Fibroblast of villous mesenchyme (primary cell): ENCODE measurements around the gene NCOR2. TPM values are rescaled to one million over a fixed set of nuclear protein-coding genes. Genes with fewer than 3 reads are reported as not detected.

Experiments used
- DNase-seq: peaks from one replicate; pipeline ENCODE4 v3.0.0-alpha.2; 2010; ENCODE audit warnings: low read depth
- H3K4me3 ChIP-seq: 2 replicates; pipeline ENCODE4 v1.5.1; 2011; ENCODE audit warnings: low read depth, mild to moderate bottlenecking, low read length
- total RNA-seq: library from RNA; depleted of rRNA; stranded (reverse); fragments of >200 nt; gene quantifications from 2 replicates; pipeline ENCODE4 v1.2.3, GENCODE V29; 2012
- TF ChIP-seq, protein P1 (sequence below): IDR thresholded peaks from 2 replicates; pipeline ENCODE4 v1.5.1; 2012; ENCODE audit warnings: low read depth, mild to moderate bottlenecking, low read length; ENCODE audit not compliant: insufficient read depth

NCOR2 gene
- total RNA-seq, 1 donor, result 86.8 TPM

DNA sequence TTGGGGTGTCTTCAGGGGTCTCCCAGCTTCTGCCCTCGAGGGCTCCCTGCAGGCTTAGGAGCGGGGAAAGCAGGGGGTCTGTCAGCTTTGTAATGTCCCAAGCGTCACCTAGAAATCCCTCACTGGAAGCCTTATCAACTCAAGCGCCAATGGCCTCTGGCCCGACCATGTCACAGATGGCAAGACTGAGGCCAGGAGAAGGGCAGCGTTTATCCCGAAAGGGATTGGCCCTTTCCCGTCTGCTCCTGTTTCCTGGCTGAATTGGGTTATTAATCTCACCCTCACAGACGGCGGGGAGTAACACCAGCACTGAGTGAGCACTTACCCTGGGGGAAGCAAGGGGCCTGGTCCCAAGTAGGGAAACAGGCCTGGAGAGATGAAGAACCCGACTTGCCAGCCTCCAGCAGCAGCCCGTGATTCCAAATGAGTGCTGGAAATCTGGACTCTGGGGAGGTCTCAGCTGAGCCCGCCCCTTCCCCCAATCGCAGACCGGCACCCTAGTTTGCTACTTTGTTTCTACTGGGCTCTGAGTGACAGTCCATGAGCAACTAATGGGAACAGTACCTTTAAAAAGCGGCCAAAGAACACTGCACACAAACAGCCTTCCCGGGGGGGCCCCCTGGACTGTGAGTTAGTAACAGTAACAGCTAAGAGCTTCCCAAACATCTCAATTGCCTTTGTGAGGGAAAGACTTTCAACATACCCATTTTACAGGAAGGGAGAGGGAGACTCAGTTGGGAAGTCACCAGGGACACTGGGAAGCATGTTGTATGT lies 2.1 kb upstream of the NCOR2 start:
- TF ChIP-seq, protein P1, sequence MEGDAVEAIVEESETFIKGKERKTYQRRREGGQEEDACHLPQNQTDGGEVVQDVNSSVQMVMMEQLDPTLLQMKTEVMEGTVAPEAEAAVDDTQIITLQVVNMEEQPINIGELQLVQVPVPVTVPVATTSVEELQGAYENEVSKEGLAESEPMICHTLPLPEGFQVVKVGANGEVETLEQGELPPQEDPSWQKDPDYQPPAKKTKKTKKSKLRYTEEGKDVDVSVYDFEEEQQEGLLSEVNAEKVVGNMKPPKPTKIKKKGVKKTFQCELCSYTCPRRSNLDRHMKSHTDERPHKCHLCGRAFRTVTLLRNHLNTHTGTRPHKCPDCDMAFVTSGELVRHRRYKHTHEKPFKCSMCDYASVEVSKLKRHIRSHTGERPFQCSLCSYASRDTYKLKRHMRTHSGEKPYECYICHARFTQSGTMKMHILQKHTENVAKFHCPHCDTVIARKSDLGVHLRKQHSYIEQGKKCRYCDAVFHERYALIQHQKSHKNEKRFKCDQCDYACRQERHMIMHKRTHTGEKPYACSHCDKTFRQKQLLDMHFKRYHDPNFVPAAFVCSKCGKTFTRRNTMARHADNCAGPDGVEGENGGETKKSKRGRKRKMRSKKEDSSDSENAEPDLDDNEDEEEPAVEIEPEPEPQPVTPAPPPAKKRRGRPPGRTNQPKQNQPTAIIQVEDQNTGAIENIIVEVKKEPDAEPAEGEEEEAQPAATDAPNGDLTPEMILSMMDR, result no peak
- H3K4me3 ChIP-seq, result no peak overlapping the region
- DNase-seq, result no peak

DNA sequence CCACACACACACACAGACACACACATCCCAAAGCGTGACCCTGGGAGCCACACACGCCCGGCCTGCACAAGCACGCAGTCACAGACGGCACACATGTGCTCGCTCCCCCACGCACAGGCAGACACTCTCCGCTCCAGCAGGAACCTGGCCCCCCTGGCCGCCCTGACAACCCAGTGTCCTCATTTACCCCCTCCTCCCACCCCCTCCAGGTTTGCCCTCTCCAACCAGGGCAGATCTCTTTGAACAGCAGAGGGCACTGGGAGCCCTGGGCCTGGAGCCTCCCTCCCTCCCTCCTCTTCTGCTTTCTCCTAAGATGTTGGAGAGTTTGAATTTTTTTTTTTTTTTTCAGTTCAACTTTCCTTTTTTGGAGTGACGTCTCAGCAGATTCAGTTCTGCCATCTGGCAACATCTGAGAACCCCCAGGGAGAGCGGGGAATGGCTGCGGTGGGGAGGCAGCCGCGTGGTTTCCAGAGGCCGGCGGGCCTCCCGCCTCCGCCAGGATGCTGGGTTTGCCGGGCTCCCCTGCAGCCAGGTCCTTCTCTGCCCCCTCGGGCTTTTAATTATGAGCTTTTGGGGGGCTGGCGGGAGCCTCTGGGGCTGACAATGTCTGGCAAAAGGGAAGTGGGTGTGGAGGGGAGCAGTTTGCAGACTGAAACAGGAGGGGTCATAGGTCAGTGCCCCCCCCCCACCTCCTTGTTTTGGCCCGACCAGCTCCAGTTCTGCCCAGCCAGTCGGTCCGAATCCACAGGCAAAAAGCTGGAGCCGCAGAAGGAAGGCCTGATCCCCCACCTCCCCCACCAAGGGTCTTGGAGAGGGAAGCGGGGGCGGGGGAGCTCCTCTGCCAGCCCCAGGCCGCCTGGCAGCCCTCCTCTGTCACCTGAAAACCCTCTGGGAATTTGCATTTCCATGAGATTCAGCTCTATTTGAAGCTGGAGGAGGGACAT lies 1.3 kb upstream of the NCOR2 start:
- peak; percentile 95 for DNase-seq
- TF ChIP-seq, protein P1, result peak; percentile 37

DNA sequence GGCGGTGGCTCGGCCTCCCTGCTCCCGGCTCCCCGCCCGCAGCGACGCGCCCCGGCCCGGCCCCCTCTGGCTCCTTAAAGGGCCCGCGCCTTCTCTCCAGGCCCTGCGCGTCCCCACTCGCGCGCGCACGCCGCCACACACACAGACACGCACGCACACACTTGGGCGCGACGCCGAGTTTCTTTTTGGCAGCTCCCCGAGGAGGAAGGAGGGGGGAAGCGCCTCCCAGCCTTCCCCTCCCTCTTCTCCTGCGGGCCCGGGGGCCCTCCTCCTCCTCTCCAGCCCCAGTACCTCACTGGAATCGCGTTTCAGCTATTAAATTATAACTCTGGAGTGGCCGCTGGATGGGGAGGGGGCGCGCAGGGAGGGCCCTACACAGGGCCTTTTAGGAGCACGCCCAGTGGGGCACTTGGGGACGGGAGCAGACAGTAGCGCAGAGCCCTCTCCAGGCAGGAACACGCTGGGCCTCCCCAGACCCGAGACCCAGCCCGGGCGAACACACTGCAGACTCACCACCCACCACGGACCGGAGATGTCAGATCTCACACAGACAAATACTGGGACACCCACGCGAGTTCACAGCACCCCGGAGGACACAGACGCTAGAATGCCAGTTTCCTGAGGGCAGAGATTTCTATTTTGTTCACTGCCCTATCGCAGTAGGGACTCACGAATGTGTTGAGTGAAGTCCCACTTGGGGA lies 411 bp upstream of the NCOR2 start:
- DNase-seq, result peak; percentile 96
- TF ChIP-seq, protein P1, result no peak
- H3K4me3 ChIP-seq, result peak overlapping the region; percentile 41

More for the DNA sequence above, 1.3 kb upstream of the NCOR2 start:
- H3K4me3 ChIP-seq, result no peak overlapping the region

DNA sequence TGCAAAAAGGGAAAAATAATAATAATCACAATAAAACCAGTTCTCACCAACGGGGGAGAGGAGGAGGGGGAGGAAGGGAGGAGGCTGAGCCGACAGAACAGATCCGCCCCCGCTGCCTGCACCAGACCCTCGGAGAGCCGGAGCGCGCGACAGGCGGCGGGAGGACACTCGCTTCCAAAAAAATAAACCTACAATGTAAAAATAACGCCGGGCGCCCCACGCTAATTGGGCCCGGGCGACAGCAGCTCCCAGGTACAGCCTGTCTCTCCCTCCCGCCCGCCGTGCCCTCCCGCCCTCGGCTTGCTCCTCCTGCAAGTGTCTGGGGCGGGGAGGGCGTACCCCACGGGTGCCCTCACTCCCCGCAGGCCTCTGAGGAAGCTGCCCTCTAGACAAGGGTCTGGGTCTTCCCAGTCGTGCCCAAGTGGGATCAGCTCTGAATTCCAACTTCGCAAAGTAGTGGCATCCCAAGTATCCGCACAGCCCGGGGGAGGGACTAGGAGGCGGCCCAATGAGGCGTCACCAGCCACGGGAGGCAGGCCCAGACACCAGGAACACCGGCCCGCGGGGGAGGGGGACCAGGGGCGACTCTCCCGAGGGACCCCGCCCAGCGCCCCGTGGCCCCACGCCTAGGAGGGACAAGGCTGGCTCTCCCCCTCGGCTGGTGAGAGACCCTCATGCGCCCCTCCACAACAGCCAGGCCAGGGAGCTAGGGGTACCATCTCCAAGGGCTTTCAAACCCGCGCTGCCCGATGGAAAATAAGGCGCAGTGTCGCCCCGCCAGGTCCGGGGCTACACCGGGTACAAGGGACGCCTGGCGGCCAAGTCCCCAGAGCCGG lies 1.0 kb downstream of the NCOR2 start:
- H3K4me3 ChIP-seq, result peak overlapping the region; percentile 88
- TF ChIP-seq, protein P1, result no peak
- DNase-seq, result peak; percentile 85

DNA sequence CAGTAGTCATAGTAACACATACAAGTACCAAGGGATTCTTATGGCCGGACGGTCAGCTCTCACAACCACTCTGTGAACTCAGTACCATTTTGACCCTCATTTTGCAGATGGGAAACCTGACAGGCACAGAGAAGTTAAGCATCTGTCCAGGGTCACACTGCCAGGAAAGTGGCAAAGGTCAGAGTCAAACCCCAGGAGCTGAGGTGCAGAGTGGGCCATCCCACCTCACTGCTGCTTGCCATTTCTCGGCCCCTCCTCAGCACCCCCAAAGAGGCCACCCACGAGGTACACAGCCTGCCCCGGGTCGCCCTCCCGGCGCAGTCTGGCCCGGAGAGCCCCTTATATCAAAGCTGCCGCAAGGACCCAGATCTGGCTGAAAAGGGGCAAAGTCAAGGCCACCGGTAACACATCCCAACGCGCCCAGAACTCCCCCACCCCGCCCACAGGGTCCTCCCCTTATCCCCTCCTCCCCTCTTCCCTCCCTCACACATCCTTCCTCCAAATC lies 1.7 kb downstream of the NCOR2 start:
- TF ChIP-seq, protein P1, result no peak
- peak overlapping the region; percentile 88 for H3K4me3 ChIP-seq
- no peak for DNase-seq
